ENCODE results near the gene FBLN2.

Gene FBLN2

GRCh38 chr3:13600950-13601691 is 52.2 kb downstream of the FBLN2 start:
- no peak for TF ChIP-seq CTCF (IDR thresholded peaks at IDR 0.05; ENCODE audit: low read depth, low read length)

GRCh38 chr3:13601692-13602080 is 52.8 kb downstream of the FBLN2 start:
- no peak overlapping the region for H3K4me3 ChIP-seq (ENCODE audit: low read depth, low read length)
- TF ChIP-seq CTCF (IDR thresholded peaks at IDR 0.05; ENCODE audit: low read depth, low read length), result no peak

More at GRCh38 chr3:13600950-13601691, 52.2 kb downstream of the FBLN2 start:
- H3K4me3 ChIP-seq (ENCODE audit: low read depth, low read length), result no peak overlapping the region

- TF ChIP-seq CTCF (IDR thresholded peaks at IDR 0.05; ENCODE audit: low read depth, low read length), result no peak
- no peak overlapping the region for H3K4me3 ChIP-seq (ENCODE audit: low read depth, low read length)
These were observed 56.6 kb downstream of the FBLN2 start for GRCh38 chr3:13605555-13605954.

- no peak overlapping the region for H3K4me3 ChIP-seq (ENCODE audit: low read depth, low read length)
- TF ChIP-seq CTCF (IDR thresholded peaks at IDR 0.05; ENCODE audit: low read depth, low read length), result no peak
These were observed 59.1 kb downstream of the FBLN2 start for GRCh38 chr3:13607821-13608597.

- no peak for TF ChIP-seq CTCF (IDR thresholded peaks at IDR 0.05; ENCODE audit: low read depth, low read length)
- no peak overlapping the region for H3K4me3 ChIP-seq (ENCODE audit: low read depth, low read length)
These were observed 60.2 kb downstream of the FBLN2 start for GRCh38 chr3:13608969-13609725.

GRCh38 chr3:13610006-13610570 is 61.2 kb downstream of the FBLN2 start:
- no peak overlapping the region for H3K4me3 ChIP-seq (ENCODE audit: low read depth, low read length)
- TF ChIP-seq CTCF (IDR thresholded peaks at IDR 0.05; ENCODE audit: low read depth, low read length), result no peak
